GM19372 (cell line): ENCODE data around the gene IL1RL2.

ENCODE experiments used
- ATAC-seq: cut with Tn5 transposase; IDR thresholded peaks from one replicate; pipeline ENCODE4 v1.9.1; 2021; ENCODE audit warnings: mild to moderate bottlenecking, low read depth, moderate library complexity; ENCODE audit not compliant: unreplicated experiment

IL1RL2 gene

DNA sequence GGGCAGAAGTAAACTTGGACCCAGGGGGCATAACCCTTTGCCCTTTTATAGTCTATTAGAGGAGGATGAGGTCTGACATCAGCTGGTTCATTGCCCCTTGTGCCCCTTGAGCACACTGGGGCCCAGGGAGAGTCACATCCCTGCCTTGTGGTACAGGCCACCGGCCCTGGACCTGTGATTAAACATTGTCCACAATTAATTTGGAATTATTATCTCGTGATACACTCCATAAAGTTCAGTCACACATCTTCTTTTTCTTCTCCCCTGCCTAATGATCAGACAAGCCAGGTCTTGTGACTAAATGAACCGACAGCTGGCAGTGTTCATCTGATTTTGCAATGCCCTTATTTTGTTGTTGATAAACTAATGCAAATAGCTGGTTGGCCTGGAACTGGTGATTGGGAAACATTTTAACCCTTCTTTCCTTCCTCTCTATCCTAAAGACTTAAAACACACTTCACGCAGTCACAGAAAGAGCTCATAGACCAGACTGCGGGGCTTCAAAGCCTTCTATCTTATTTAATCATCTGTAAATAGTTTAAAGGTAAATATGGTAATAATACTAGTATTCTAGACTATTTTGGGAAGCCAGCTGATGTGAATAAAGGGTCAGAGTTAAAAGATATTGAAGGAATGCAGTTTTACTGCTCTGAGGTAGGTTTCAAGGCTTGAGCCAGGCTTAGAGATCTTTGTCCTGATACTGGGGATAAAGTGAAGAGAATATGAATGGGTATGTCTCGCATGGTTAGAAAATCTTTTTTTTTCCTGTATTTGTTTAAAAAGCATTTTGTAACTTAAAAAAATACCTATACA, 30.9 kb upstream of the IL1RL2 start:
- ATAC-seq, result no peak

DNA sequence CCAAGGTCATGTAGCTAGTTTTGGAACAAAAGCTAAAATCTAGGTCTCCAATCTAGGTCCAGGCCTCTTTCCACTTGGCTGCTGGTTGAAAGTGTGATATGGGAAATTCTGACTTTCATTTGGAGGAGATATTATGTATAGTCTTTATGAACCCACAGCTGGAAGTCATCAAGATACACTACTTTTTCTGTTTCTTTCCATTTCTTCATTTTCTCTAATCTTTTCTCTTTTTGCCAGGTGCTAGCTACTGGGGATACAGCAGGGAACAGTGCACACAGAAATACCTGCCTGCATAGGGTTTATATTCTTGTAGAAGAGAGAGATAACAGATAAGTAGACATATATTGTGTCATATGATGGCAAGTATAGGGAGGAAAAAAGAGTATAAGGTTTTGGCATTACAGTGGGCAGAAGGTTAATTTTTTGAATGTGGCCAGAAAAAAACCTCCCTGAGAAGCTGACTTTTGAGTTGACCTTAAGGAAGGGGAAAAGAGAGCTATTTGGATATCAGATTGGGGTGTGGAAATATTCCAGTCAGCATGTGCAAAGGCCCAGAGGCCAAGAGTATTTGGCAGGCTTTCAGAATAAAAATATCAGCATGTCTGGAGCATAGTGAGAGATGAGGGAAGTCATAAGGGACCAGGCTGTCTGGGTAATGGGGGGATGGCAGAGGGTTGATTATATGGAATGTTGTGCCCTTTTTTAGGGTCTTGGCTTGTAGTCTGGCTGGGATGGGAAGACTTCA, 28.6 kb upstream of the IL1RL2 start:
- ATAC-seq, result no peak

DNA sequence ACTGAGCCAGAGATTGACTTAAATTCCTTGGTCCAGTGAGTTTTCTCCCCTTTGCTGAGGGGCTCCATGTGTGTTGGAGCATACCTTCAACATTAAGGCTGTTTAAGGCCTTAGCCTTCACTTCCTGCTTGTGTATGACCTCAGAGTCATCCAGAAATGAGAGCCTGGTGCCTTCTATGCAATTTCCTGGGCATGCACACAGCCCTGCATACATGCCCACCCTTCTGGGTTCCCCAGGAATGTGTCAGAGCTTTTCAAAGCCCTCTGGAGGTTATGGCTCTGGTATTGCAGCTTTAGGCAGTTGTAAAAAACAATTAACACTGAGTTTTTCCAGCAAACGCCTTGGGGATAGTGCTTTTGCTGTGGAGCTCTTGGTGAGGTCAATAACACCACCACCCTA, 27.5 kb upstream of the IL1RL2 start:
- ATAC-seq, result no peak

DNA sequence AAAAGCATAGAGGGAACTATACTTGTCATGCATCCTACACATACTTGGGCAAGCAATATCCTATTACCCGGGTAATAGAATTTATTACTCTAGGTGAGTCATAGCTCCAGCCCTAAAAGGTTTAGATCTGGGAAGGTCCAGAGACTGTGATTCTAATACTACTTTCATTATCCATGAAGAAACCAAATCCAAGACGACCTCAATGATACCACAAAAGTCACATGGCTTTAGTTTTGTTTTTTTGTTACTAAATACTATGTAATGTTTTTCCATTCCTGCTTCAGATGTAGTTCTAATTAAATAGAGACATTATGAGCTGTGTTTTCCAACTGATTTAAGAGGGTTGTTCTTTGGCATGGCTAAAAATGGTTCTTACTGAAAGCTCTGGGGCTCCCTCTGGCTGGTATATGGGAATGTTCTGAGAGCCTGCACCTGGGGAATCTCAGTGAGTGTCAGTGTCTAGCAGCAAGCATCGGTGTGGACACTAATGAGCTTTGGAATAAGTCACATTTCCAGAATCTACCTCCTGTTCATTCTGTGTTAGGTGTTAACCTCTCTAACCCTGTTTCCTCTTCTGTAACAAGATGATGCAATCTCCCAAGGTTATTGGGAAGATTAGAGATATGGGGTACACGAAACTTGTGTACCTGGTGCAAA, 20.5 kb upstream of the IL1RL2 start:
- ATAC-seq, result no peak

DNA sequence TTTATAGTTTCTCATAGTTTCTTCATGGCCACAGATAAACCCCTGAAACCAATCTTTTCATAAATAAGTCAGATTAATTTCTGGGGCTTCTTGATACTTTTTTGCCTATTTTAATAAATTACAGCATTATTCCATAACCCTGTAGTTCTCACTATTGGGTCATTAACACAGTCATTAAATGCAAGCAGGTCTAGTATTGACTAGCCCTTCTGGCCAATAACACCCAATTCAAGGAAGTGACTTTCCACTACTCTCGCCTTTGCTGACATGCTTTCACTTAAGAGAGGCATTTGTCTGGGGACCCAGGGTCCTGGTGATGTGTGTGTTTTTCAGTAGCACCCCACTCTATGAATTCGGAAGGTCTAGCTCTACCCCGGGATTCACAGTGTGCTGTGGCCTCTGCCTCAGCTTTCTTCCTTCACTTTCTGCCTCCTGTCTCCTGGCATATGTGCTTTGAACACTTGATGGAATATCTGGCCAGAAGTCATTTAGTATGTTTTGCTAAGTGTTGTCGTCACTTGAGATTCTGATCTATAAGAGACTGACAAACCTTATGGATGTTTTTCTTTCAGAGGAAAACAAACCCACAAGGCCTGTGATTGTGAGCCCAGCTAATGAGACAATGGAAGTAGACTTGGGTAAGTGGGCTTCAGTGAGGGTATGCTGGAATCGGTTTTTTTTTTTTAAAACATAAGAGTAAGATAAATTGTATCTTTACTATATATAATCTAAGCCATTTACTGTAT, 18.6 kb upstream of the IL1RL2 start:
- ATAC-seq, result no peak

DNA sequence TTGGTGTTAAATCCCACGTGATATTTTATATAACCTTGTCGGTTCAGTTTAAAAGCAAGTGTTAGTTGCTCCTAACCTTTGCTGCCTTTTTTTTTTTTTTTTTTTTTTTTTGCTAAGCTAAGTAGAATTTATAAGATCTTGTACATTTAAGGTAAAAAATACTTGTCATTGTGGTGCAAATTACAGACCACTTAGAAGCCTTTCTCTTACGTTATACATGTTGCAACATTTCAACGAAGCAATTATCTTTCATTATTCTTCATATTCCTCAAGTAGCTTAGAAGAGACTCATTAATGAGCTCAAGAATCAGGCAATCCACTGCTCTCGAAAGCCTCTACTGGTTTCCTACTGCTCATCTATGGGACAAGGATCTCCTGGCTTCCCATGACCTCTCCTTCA, 14.9 kb upstream of the IL1RL2 start:
- no peak for ATAC-seq

DNA sequence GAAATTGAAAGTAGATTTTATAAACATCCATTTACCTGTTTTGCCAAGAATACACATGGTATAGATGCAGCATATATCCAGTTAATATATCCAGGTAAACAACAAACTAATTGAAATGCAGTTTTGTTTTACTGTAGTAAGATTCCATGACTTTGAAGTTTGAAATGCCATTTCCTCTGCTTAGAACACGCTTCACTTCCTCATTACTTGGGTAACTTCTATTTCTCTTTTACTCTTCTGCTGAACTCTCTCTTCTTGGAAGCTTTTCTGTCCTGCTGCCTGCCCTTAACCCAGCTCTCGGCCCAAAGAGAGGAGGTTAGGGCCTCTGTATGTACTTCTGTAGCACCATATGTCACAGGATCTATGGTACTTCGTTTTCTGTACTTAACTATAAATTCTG, 14.1 kb upstream of the IL1RL2 start:
- ATAC-seq, result no peak

DNA sequence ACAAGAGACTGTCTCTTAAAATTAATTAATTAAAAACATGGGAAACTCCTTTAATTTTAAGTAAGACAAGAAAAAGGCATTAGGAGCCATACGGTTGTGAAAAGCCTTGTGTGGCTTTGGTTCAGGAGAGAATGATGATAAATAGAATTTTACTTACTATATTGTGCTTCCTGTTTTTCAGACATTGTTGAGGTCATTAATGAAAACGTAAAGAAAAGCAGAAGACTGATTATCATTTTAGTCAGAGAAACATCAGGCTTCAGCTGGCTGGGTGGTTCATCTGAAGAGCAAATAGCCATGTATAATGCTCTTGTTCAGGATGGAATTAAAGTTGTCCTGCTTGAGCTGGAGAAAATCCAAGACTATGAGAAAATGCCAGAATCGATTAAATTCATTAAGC, 10.7 kb upstream of the IL1RL2 start:
- no peak for ATAC-seq

DNA sequence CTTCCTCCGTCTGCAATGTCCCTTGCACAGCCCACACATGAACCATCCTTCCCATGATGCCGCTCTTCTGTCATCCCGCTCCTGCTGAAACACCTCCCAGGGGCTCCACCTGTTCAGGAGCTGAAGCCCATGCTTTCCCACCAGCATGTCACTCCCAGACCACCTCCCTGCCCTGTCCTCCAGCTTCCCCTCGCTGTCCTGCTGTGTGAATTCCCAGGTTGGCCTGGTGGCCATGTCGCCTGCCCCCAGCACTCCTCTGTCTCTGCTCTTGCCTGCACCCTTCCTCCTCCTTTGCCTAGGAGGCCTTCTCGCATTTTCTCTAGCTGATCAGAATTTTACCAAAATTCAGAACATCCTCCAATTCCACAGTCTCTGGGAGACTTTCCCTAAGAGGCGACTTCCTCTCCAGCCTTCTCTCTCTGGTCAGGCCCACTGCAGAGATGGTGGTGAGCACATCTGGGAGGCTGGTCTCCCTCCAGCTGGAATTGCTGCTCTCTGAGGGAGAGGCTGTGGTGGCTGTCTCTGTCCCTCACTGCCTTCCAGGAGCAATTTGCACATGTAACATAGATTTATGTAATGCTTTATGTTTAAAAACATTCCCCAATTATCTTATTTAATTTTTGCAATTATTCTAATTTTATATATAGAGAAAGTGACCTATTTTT, 8.9 kb upstream of the IL1RL2 start:
- no peak for ATAC-seq

DNA sequence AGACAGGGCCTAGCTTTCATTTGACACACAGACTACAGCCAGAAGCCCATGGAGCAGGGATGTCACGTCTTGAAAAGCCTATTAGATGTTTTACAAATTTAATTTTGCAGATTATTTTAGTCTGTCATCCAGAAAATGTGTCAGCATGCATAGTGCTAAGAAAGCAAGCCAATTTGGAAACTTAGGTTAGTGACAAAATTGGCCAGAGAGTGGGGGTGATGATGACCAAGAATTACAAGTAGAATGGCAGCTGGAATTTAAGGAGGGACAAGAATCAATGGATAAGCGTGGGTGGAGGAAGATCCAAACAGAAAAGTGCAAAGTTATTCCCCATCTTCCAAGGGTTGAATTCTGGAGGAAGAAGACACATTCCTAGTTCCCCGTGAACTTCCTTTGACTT, 7.8 kb upstream of the IL1RL2 start:
- no peak for ATAC-seq

DNA sequence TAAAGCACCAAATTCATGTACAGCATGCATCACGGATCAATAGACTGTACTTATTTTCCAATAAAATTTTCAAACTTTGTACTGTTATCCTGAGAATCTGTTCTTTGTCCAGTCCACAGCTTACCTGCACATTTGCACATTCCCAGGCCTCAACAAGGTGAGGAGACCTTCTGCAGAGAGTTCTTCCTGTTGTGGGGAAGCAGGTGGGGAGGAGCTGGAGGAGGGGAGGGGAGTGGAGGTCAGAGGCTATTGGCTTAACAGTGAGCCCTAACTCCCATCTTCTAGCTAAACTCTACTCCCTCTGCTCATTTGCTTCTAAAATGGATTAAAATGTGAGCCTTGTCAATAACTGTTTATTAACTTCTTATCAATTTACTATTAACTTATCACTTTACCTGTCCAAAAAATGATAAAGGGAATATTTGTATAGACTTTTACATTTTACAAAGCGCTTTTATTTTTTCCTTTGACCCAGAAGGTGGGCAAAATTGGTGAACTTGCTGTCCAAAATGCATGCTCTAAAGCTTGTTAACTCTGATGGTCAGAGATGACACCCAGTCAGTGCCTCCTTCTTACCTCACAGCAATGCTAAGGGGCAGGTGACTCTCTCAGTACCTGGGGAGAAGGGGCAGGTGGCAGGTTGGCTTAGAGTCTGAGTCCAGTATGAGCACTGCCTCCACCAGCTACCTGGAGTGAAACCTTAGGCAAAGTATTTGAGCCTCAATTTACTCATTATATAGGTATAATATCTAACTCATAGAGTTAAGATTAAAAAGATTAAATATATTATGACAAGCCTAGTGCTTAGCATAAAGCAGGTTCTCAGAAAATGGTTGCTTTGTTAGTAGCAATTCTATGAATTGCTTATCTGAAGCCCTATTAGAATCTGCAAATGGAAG, 6.8 kb upstream of the IL1RL2 start:
- ATAC-seq, result no peak

DNA sequence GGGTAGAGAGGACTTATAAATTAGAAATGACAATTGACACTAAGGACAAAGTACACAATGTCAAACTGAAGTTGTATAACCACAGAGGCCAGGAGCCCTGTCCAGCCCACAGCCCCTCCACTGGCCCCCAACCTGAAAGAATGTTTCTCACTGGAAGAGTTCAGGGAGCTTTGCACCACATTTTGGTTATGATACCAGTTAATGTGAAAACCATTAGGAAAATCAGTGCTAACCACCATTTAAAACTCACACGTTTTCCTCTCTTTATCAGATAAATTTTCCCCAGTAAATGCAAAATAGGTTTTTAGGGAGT, 6.2 kb upstream of the IL1RL2 start:
- ATAC-seq, result no peak

DNA sequence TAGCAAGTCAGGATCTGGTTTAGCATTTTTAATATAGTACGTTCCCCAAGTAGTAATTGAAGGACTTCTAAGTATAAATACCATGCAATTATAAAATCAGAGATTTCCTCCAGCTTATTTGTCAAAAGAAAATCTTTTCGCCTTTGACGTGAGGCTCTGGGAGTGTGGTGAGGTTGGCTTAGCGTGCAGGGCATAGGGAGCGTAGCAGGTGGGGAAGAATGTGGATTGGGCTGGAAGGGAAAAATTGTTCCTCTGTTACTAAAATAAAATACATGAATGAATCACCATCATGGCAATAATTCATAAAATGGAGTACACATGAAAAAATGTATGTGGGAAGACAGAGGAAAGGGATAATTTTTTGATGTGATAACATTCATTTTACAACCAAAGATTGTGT, 5.4 kb upstream of the IL1RL2 start:
- ATAC-seq, result no peak

DNA sequence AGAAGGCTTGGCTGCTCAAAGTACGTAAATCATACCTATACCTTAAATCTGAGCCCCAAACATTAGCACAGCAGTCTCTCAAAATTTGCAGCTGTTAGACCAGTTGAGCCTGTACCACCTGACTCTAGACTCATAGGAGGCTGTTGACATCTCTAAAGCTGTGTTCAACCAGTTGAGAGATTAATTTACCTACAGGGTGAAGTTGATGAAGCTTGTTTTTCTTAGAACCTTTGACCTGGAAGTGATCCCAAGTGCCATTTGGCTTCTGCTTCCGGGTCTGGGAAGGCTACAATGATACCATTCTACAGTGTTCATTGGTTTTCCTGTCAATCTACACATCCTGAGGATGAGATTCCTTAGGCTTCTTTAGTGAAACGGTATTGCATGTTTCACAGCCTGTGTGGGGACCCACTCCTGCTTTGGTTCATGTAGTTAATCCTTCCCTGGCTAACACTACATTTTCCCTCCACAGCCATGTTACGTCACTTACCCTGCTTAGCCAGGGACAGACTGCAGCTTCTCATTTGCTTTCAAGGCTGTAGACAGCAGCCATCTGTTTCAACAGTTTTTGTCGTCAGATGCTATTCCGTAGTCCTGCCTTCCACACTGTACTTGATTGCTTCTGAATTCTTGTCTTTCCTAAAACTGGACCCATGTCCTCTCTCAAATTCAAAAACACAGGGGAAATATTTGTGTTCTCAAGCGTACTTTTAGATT, 4.7 kb upstream of the IL1RL2 start:
- no peak for ATAC-seq

DNA sequence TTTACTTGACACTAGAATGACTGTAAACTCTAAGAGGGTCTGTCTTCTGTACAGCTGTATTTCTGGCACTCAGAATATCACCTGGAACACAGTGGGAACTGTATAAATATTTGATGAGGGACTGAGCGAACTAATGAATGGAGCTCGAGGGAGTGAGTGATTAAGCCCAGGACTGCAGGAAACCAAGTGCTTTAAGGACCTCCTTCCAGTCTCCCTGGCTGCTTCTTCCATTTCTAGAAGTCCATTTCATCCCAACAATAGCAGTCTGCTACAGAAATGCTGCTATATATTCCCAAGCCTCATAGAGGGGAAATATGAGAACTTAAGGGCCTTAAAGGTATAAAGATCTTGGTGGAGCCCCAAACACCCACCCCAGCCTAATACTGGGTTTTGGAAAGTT, 2.8 kb upstream of the IL1RL2 start:
- ATAC-seq, result no peak

DNA sequence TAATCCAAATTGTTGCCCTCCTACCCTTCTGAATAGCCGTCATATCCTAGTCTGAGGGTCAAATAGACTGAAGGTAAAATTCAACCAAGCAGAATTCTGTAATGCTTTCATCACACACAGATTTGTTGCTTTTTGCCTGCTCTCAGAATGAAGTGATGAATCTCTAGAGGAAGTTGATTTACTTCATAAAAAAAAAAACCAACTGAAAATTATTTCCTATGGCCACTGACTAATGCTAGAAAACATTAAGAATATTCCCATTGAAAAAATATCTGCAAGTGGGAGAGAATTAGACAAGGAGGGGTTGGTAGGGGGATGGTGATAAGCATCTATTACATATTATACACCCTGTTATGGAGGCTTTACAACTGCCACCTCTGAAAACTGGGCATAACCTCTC, 2.3 kb upstream of the IL1RL2 start:
- ATAC-seq, result no peak

DNA sequence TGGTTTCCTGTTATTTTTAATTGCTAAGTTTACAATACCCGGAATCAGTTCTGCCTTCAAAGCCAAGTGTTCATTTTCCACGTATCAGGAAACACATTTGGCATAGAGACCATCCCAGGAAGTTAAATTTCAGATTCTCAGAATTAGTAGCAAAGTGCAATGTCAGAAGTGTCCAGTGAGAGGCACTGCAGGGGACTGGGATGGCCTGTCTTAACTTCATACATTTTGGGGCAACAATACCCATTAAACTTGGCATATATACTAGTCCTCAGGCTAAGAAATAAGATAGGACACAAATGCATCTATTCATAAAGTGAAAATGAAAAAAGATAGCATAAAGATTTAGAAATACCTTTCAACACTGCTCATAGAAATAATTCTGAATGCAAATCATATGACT, 1.5 kb upstream of the IL1RL2 start:
- ATAC-seq, result no peak

DNA sequence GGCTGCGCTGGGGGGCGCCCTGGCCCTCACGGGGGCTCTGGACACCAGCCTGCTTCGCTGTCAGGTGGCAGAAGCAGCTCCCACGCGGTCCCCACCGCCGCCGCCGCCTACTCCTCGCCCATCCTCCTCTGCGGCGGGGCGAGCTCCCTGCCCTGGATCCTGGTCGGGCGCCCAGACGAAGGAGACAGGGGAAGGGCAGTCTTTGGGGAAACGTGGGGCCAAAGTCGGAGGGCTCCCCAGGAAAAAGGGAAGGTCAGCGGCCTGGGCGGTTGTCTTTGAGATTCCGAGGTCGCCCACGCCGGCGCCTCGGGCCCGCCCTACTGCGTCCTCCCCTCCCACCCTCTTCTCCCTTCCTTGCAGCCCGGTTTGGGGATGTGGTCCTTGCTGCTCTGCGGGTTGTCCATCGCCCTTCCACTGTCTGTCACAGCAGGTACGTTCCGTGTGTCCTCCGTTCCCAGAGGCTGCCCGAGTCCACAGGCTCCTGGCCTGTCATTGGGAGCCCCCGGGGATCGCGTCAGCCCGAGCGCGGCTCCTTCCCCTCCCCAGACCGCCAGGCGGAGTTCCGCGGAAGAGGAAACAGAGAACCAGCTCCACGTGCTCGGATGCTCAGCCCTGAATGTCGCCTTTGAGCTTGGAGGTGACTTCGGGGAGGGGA, 800 bp downstream of the IL1RL2 start:
- ATAC-seq, result no peak
